Tibial nerve (tissue), 3 donors: ENCODE data around the gene HEATR9.

ENCODE experiments used
- POLR2A ChIP-seq, 2 donors: fragments of 450-650 bp; IDR thresholded peaks; one replicate each; pipeline ENCODE4 v1.6.1; 2017; ENCODE audit warnings: antibody characterized with exemption in 2 of 2, mild to moderate bottlenecking in 2 of 2, moderate library complexity in 2 of 2
- TF ChIP-seq, protein P1 (sequence below), 5 experiments: fragments of 200-600 bp in 3 of 5; fragments of 450-650 bp in 2 of 5; sonication (generic) in 3 of 5; IDR thresholded peaks; one replicate each; pipeline ENCODE4 v1.5.1; 2016 to 2019; ENCODE audit warnings: antibody characterized with exemption in 5 of 5, mild to moderate bottlenecking in 3 of 5, moderate library complexity in 2 of 5

DNA sequence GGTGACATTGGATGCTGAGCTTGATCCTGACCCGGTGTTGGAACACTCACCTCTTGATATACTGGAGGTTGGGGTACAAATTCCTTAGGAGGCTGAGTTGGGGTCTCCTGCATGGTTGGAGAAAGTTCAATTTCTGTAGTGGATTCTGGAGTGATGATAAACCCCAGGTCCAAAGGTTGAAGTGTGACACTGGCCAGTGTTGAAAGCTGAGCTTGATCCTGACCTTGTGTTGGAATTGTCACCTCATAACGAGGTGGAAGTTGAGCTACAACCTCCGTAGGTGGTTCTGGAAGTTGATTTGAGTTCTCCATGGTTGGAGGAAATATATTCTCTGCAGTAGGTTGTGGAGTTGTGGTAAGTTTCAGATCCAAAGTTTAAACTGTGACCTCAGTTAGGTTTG, 40.7 kb upstream of the HEATR9 start:
- no peak for TF ChIP-seq POLR2A (IDR thresholded peaks at IDR 0.05)
- TF ChIP-seq, protein P1, sequence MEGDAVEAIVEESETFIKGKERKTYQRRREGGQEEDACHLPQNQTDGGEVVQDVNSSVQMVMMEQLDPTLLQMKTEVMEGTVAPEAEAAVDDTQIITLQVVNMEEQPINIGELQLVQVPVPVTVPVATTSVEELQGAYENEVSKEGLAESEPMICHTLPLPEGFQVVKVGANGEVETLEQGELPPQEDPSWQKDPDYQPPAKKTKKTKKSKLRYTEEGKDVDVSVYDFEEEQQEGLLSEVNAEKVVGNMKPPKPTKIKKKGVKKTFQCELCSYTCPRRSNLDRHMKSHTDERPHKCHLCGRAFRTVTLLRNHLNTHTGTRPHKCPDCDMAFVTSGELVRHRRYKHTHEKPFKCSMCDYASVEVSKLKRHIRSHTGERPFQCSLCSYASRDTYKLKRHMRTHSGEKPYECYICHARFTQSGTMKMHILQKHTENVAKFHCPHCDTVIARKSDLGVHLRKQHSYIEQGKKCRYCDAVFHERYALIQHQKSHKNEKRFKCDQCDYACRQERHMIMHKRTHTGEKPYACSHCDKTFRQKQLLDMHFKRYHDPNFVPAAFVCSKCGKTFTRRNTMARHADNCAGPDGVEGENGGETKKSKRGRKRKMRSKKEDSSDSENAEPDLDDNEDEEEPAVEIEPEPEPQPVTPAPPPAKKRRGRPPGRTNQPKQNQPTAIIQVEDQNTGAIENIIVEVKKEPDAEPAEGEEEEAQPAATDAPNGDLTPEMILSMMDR (IDR thresholded peaks at IDR 0.05), result no peak
